Effector memory CD8-positive, alpha-beta T cell (primary cell): ENCODE measurements around the gene CLIC6.
A peak's percentile ranks its signal among the peaks of the same experiment; 100 is the strongest.

Experiments used
- ATAC-seq: fragments of 150-1000 bp; cut with Tn5 transposase; replicated peaks from 2 replicates; pipeline ENCODE4 v1.10.0; 2021; ENCODE audit warnings: mild to moderate bottlenecking, moderate library complexity
- DNase-seq, 3 experiments: peaks; one replicate each; pipeline ENCODE4 v3.0.0; 2021
- H3K27ac Mint-ChIP-seq, 2 donors: one replicate each; pipeline ENCODE4 v1.8.0; 2022; ENCODE audit warnings: mild to moderate bottlenecking in 2 of 2, mixed read lengths in 2 of 2, moderate library complexity in 2 of 2
- H3K27me3 Mint-ChIP-seq, 2 donors: one replicate each; pipeline ENCODE4 v1.8.0; 2022; ENCODE audit warnings: mixed read lengths in 2 of 2
- H3K36me3 Mint-ChIP-seq: one replicate; pipeline ENCODE4 v1.8.0; 2022; ENCODE audit warnings: mild to moderate bottlenecking, moderate library complexity, mixed read lengths; ENCODE audit not compliant: insufficient read depth
- H3K4me1 Mint-ChIP-seq, 2 donors: one replicate each; pipeline ENCODE4 v1.8.0; 2022; ENCODE audit warnings: low read depth in 2 of 2, mixed read lengths in 2 of 2
- H3K4me3 Mint-ChIP-seq, 2 donors: one replicate each; pipeline ENCODE4 v1.8.0; 2022; ENCODE audit warnings: mild to moderate bottlenecking in 2 of 2, mixed read lengths in 2 of 2, moderate library complexity in 2 of 2
- H3K9me3 Mint-ChIP-seq, 2 donors: one replicate each; pipeline ENCODE4 v1.8.0; 2022; ENCODE audit warnings: mixed read lengths in 2 of 2
- total RNA-seq, 9 experiments: gene quantifications; one replicate each; lab custom pipeline; 2026; lab: John Stamatoyannopoulos, UW

CLIC6 gene
- total RNA-seq = 0 to 1.7 (median 0.75) reads per million in 9 experiments

DNA sequence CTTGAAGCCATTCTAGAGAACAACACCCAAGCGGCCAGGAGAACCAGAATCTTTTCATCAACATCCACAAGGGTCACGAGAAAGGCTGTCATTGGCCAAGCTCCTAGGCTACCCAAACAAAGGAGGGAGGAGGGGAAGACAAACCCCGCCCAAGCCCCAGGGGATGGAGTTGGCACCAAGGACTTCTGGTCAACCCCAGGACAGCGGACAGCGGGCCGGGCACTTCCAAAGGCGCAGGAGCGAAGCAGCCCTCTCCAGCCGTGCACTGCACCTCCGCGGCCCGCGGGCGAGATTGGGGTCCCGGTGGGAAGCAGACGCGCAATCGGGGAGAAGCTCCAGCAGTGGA, at the start of gene CLIC6:
CLIC6 (plus strand) TSS at position 192 of the 346 bp plus-strand sequence. CDS start 395 bp downstream, outside the sequence.
- DNase-seq (no peak), ATAC-seq (no peak)
- Mint-ChIP-seq H3K27me3 (peaks cover 35 to 58% of the 10 kb centered on the region in 2 donors), H3K9me3 (no peaks in the 10 kb centered on the region), H3K4me1 (peaks cover 11% of the 10 kb centered on the region in 2 donors), H3K4me3 (peak within 1 kb of the TSS; percentile 74 to 76), H3K27ac (peak within 1 kb of the TSS in 1 of 2 donors; percentile 60), H3K36me3 (peaks cover 7% of the 10 kb centered on the region)

DNA sequence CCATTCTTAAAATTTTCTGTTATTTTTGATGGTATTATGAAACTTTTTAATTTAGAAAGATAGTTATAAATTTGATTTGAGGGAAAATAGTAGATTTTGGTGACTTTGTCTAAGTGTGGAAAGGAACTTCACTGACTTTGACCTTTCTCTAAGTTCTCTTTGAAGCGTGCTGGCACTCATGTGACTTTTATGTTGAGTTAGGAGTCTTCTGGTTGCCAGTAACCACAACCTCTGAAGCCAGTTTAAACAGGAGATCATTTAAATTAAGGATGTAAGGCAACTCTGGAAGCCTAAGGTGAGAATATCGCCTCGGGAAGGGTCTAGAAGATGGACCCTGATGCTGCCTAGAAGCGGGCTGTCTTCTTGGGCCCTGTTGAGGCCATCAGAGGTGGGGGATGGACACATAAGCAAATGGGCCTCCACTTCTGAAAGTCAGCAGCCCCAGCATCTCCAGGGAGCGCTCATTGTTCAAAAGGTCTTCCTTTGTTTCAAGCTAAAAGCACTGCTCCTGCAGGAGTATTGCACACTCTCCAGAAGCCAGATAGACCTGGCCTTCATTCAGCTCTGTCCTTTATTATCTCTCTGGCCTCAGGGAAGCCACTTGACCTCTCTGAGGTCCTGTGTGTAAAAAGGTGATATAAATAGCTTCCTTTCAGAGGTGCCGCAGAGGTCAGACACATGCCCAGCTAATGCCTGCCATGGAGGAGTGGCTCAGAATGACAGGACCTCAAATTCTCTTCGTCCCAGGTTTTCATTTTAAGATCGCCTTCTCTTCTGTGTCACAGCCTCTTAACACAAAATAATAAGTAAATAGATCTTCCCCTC, 48.7 kb upstream of the CLIC6 start:
- peaks cover 0 to 3% of the 10 kb centered on the region in 2 donors for H3K4me1 Mint-ChIP-seq
- H3K9me3 Mint-ChIP-seq = no peaks in the 10 kb centered on the region
- no peak for ATAC-seq
- H3K36me3 Mint-ChIP-seq = no peaks in the 10 kb centered on the region
- no peak overlapping the region for H3K27ac Mint-ChIP-seq
- no peak overlapping the region for H3K4me3 Mint-ChIP-seq
- no peak for DNase-seq
- peaks cover 41 to 46% of the 10 kb centered on the region in 2 donors for H3K27me3 Mint-ChIP-seq

DNA sequence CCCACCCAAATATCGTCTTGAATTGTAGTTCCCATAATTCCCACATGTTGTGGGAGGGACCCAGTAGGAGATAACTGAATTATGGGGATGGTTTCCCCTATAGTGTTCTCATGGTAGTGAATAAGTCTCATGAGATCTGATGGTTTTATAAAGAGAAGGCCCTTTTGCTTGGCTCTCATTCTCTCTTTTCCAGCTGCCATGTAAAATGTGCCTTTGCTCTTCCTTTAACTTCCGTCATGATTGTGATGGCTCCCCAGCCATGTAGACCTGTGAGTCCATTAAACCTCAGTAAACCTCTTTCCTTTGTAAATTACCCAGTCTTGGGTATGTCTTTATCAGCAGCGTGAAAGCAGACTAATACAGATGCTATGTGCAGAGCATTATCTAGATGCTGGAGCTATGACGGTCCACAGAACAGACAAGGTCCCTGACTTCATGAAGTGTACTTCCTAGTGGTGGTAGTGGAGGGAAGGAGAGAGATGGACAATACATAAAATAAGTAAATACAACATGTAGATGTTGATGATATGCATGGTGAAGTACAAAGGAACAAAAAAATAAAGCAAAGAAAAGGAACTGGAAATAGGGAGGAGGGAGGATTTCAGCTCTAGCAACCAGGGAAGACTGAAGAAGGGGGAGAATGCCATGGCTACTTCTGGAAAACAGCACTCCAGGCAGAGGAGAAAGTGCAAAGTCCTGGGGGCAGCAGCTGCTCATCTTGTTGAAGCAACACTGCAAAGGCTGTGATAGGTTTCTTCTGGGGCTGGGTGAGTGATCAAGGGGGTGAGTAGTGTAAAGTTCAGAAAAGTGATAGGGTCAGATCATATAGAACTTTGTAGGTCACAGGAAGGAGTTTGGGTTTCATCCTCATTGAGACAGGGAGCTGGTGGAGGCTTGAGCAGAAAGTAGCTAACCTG, 47.1 kb upstream of the CLIC6 start:
- peaks cover 53 to 60% of the 10 kb centered on the region in 2 donors for H3K27me3 Mint-ChIP-seq
- no peaks in the 10 kb centered on the region for H3K36me3 Mint-ChIP-seq
- ATAC-seq = no peak
- no peak overlapping the region for H3K27ac Mint-ChIP-seq
- no peak overlapping the region for H3K4me3 Mint-ChIP-seq
- DNase-seq = no peak
- H3K9me3 Mint-ChIP-seq = no peaks in the 10 kb centered on the region
- H3K4me1 Mint-ChIP-seq = no peaks in the 10 kb centered on the region

DNA sequence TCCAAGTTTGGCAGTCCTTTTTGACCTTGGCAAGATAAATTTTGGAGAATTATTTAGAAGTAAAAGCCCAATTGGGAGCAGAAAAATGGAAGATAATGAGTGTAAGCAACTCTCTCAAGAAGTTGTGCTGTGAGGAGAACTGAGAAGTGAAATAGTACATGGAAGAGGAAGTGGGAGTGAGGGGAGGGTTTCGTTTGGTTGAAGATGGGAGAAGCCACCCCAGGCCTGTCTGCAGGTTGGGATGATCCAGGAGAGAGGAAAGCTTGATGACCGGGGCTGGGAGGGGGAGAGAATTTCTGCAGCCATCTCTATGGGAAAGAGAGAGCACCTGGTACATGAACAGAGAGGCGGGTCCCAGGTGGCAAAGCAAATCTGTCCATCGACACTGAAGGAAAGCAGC, 45.3 kb upstream of the CLIC6 start:
- H3K4me1 Mint-ChIP-seq = no peaks in the 10 kb centered on the region
- ATAC-seq (no peak), DNase-seq (no peak)
- no peak overlapping the region for H3K4me3 Mint-ChIP-seq
- H3K27ac Mint-ChIP-seq = no peak overlapping the region
- peaks cover 57 to 64% of the 10 kb centered on the region in 2 donors for H3K27me3 Mint-ChIP-seq
- no peaks in the 10 kb centered on the region for H3K9me3 Mint-ChIP-seq
- no peaks in the 10 kb centered on the region for H3K36me3 Mint-ChIP-seq

DNA sequence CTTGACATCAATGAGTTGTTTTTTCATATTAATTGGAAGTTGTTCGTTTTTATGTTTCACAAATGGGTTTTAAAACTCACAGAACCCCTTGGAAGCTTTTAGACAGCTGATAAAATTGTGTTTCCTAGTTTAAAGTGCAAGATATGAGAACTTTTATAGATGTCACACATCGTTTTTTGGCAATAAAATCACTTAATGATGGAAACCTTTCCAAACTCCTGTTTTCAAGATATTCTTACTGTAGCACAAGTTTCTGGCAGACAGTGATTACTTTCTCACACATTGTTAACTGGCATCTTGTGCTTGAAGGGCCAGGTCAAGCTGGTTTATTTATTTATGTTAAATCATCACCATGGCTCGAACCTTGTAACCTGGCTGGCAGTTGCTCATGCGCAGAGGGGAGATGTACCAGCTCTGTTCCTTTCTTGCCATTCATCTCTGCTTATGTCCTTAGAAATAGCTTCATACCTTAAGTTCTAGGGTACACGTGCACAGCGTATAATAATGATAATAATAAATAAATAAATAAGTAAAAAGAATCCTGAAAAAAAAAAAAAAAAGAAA, 43.7 kb upstream of the CLIC6 start:
- Mint-ChIP-seq H3K9me3 (no peaks in the 10 kb centered on the region), H3K27ac (no peak overlapping the region), H3K4me1 (no peaks in the 10 kb centered on the region), H3K36me3 (no peaks in the 10 kb centered on the region), H3K4me3 (no peak overlapping the region), H3K27me3 (peaks cover 57 to 64% of the 10 kb centered on the region in 2 donors)
- DNase-seq (no peak), ATAC-seq (no peak)

DNA sequence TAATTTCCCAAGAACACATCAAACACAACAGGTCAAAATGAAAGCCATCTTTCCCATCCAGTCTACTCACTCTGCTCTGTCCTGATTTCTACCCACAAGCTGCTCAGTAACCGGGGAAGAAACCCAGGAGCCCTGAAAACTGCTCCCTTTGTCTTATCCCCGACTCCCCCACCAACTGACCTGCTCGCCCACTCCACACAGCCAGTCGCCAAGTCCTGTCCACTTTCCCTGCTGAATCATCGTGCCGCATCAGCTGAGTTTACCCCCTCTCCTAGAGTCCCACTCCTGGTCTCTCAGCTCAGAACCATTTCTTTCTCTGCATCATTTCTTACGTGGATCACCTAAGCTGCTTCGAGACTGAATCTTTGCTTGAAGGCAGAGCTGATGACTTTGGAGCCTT, 42.7 kb upstream of the CLIC6 start:
- no peaks in the 10 kb centered on the region for H3K4me1 Mint-ChIP-seq
- peaks cover 49 to 54% of the 10 kb centered on the region in 2 donors for H3K27me3 Mint-ChIP-seq
- no peaks in the 10 kb centered on the region for H3K9me3 Mint-ChIP-seq
- no peak overlapping the region for H3K4me3 Mint-ChIP-seq
- DNase-seq = no peak
- no peaks in the 10 kb centered on the region for H3K36me3 Mint-ChIP-seq
- H3K27ac Mint-ChIP-seq = no peak overlapping the region
- ATAC-seq = no peak

DNA sequence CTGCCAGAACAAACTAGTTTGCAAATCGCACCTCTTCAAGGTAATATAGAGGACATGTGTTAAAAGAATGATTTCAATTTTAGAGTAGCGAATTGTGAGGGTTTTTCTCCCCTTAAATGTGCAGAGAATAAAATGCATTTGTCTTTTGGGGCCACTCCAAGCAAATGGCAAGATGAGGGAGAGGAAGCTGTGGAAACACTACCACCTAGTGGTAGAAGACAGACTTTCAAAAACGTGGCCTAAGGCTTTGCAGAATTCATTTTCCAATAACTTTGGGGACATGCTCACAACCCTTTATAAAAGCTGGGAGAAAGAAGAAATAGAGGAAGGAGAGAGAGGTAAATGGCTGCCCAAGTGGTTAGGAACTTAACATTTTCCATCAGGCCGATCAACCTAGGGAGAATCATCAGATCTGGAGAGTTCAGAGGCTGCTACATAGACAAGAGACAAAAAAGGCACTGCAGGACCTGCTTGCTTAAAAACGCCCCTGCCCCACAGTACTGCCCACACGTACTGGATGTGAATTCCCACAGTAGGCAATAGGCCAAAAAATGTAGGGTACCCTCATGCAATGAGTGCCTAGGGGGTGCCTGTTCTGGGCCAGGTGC, 38.2 kb upstream of the CLIC6 start:
- DNase-seq (peak; percentile 24 to 45 (median 34)), ATAC-seq (peak; percentile 73)
- Mint-ChIP-seq H3K36me3 (no peaks in the 10 kb centered on the region), H3K4me3 (no peak overlapping the region), H3K9me3 (no peaks in the 10 kb centered on the region), H3K4me1 (no peaks in the 10 kb centered on the region), H3K27me3 (peaks cover 34 to 37% of the 10 kb centered on the region in 2 donors), H3K27ac (no peak overlapping the region)

DNA sequence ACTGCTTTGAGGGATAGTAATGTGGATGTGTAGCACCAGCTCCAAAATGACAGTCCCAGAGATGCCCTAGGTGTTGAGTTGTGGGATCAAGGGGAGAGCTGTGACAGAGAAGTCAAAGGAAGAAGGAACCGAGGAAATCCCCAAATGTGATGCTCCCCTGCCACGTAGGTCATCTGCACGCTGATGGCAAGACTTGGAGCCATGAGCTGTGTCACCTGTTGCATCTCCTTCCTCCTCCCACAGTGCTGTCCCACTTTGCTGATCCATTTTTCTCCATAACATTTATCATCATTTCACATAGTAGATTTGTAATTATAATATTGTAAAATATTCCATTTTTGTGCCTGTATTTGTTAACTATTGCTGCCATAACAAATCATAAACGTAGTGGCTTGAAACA, 36.3 kb upstream of the CLIC6 start:
- Mint-ChIP-seq H3K27ac (no peak overlapping the region), H3K27me3 (peaks cover 20 to 31% of the 10 kb centered on the region in 2 donors), H3K9me3 (no peaks in the 10 kb centered on the region), H3K36me3 (no peaks in the 10 kb centered on the region), H3K4me1 (no peaks in the 10 kb centered on the region), H3K4me3 (no peak overlapping the region)
- ATAC-seq = no peak
- no peak for DNase-seq

DNA sequence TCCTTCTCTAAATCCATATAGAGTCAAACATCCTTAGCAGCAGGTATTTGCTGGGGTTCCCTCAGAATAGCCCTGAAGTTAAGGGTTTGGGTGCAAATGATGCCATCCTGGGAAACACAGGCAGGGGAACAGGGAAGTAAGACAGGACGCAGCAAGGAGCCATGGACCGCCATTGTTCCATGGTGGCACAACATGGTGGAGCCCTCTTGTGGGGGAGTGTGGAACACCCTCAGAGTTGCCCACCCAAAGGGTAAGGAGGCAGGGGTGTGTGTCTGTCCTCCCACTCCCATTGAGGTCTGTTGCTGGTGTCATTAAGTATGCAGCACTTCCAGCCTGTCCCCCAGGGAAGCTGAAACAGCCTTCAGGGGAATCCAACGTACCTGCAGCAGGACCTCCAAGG, 33.5 kb upstream of the CLIC6 start:
- no peak overlapping the region for H3K27ac Mint-ChIP-seq
- DNase-seq = no peak
- H3K4me3 Mint-ChIP-seq = no peak overlapping the region
- H3K4me1 Mint-ChIP-seq = peaks cover 5 to 13% of the 10 kb centered on the region in 2 donors
- H3K27me3 Mint-ChIP-seq = peaks cover 20 to 31% of the 10 kb centered on the region in 2 donors
- ATAC-seq = no peak
- H3K36me3 Mint-ChIP-seq = no peaks in the 10 kb centered on the region
- no peaks in the 10 kb centered on the region for H3K9me3 Mint-ChIP-seq

DNA sequence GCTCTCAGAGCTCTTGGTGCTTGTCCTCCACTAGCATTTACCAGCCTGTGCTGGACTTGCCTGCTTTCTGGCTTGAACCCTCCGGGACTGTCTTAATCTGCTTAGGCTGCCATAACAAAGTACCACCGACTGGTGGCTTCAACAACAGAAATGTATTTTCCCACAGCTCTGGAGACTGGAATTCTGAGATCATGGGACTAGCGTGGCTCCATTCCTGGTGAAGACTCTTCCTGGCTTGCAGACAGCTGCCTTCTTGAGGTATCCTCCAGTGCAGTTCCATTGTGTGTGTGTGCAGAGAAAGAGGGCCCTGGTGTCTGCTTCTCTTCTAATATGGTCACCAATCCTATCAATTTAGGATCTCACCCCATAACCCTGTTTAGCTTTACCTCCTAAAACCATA, 31.8 kb upstream of the CLIC6 start:
- Mint-ChIP-seq H3K36me3 (peaks cover 3% of the 10 kb centered on the region), H3K27me3 (peaks cover 20 to 31% of the 10 kb centered on the region in 2 donors), H3K4me3 (no peak overlapping the region), H3K4me1 (peaks cover 9 to 23% of the 10 kb centered on the region in 2 donors), H3K27ac (no peak overlapping the region), H3K9me3 (no peaks in the 10 kb centered on the region)
- ATAC-seq = no peak
- DNase-seq = no peak

DNA sequence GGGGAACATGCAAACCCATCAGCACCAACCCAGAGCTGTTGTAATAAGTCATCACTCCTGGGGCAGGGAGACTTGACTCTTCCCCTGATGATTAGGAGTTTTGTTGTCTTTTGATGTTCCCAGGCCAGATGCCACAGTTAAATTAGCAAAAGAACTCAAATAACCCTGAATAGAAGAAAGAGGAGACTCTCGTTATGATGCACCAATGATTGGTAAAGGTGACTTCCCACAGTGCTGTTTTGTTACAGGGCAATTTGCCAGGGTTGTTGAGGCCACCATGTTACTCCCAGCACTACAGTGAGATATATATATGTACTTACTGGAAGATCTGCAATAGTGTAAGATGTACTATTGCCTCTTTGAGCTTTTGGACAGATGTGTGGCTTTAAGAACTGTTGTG, 29.5 kb upstream of the CLIC6 start:
- ATAC-seq (no peak), DNase-seq (no peak)
- H3K27me3 Mint-ChIP-seq = peaks cover 7 to 19% of the 10 kb centered on the region in 2 donors
- peaks cover 3% of the 10 kb centered on the region for H3K36me3 Mint-ChIP-seq
- no peaks in the 10 kb centered on the region for H3K9me3 Mint-ChIP-seq
- H3K4me3 Mint-ChIP-seq = no peak overlapping the region
- peaks cover 9 to 23% of the 10 kb centered on the region in 2 donors for H3K4me1 Mint-ChIP-seq
- peak overlapping the region in 1 of 2 donors; percentile 29 for H3K27ac Mint-ChIP-seq

DNA sequence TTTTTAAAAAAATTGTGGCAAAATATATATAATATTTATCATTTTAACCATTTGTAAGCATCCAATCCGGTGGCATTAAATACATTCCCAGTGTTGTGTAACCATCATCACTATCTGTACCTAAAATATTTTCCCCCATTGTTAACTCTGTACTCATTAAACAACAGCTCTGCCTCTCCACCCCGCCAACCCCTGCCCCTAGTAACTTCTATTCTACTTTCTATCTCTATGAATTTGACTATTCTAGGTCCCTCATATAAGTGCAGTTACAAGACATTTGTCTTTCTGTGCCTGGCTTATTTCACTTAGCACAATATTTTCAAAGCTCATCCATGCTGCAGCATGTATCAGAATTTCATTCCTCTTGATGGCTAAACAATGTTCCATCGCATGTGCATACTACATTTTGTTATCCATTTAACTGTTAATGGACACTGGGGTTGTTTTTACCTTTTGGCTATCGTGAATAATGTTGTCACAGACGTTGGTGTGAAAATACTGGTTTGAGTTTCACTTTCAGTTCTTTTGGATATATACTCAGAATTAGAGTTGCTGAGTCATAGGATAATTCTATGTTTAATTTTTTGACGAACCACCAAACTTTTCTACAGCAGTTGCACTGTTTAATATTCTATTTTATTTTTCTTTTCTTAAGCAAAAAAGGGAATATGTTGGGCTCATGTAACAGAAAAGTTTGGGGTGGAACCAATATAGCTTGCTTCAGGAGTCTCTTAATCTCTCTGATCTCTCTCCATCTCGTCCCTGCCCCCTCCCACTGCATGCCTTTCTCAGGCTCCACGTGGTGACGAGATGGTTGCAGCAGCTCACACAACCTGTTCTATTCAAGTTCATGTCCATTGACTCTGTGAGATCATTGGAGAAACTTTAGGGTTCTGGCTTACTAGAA, 28.7 kb upstream of the CLIC6 start:
- peak overlapping the region; percentile 68 to 74 for H3K4me3 Mint-ChIP-seq
- ATAC-seq = peak; percentile 69
- no peaks in the 10 kb centered on the region for H3K9me3 Mint-ChIP-seq
- DNase-seq = no peak
- H3K4me1 Mint-ChIP-seq = peaks cover 9 to 23% of the 10 kb centered on the region in 2 donors
- peaks cover 3% of the 10 kb centered on the region for H3K36me3 Mint-ChIP-seq
- peak overlapping the region; percentile 29 to 94 for H3K27ac Mint-ChIP-seq
- H3K27me3 Mint-ChIP-seq = peaks cover 0 to 10% of the 10 kb centered on the region in 2 donors
